22Rv1 (cell line): Measurements from ENCODE around the gene UGT1A9.

Source experiments
- CTCF ChIP-seq: fragments of 450-650 bp; IDR thresholded peaks from 2 replicates; pipeline ENCODE4 v1.5.1; 2017; ENCODE audit warnings: mild to moderate bottlenecking
- ZFX ChIP-seq: fragments of 450-650 bp; IDR thresholded peaks from 2 replicates; pipeline ENCODE4 v1.6.1; 2017; ENCODE audit warnings: antibody characterized with exemption, borderline replicate concordance

- no peak for TF ChIP-seq CTCF
- no peak for TF ChIP-seq ZFX
Observed at GRCh38 chr2:233769260-233769659, 97.6 kb downstream of the UGT1A9 start.
